SKM-1 (cell line): ENCODE data around the gene CCDC83.

ENCODE experiments used
- DNase-seq: peaks from one replicate; lab custom pipeline; 2025; ENCODE audit not compliant: unreplicated experiment; lab: John Stamatoyannopoulos, UW

The CCDC83 gene

DNA sequence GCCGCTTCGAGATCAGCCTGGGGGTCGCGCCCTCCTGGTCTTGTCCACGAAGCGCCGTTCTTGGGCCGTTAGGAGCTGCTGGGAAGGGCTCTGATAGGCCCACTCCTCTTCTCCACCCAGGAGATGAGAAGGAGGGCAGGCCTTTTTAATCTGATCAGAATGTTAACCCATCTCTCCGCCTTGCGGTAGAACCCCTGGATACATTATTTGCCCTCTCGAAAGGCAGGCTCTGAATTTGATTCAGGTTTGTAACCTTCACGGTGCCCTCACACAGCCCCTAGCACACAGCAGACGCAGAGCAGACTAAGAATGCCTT, at the start of gene CCDC83:
Gene CCDC83 (plus strand): TSS at position 43 of the 316 bp plus-strand sequence. CDS start 9,741 bp downstream, outside the sequence.
- no peak for DNase-seq

DNA sequence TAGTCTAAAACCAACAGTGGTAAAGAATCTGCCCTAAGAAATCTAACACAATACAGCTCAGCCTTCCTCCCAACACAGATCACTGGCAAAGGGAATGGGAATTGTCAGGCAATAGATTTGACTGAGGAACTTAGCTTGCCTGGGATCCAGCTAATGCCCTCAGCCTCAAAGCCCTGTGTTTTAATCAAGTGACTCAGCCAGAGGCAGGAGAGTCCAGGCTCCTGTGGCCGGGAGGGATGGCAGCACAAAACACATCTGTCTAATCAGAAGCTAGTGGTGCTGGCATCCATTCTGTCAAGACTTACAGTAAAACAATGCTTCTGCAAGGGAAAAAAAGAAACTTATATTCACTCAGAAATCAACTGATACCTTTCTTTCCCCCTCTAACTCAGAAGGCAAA, 49.8 kb upstream of the CCDC83 start:
- DNase-seq, result no peak

- DNase-seq, result no peak
Measured at GRCh38 chr11:85806016-85806415, 49.2 kb upstream of the CCDC83 start.

DNA sequence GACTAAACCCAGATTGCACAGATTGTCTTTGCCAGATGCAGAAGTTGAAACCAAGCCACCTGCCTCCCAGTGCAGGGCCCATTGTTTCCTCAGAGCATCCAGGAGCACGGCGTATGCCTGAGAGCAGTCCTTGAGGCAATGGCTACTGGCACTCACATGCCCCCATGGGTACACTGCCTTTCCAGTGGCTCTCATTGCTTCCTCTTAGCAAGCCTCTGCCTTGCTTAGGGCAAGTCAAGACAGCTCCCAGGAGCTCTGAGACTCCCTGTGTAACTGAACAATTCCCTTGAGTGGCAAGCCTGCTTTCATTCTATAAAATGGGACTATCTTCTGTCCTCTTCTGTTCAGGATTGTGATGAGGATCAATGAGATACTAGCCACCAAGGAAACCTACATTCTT, 48.3 kb upstream of the CCDC83 start:
- DNase-seq, result no peak

GRCh38 chr11:85809191-85809590, 46.0 kb upstream of the CCDC83 start:
- no peak for DNase-seq

DNA sequence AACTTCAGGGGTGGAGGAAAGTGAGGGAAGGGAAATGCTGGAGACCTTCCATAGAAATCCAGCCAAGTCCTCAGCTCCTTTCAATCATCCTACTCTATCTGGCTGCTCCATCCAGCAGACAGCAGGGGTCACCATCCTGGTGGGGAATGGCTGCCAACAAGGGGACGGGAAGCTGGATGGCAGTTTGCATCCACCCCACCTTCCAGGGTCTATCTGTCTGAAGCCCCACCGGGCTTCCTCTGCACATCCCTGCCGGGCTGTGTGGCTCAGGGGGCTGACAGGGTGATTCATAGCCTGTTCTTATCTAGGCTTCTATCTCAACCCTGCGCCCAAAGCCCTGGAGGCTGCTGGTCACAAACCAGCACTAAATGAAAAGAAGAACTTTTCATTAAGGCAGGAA, 45.3 kb upstream of the CCDC83 start:
- DNase-seq, result no peak

- DNase-seq, result no peak
Measured at GRCh38 chr11:85810521-85810870, 44.7 kb upstream of the CCDC83 start.

DNA sequence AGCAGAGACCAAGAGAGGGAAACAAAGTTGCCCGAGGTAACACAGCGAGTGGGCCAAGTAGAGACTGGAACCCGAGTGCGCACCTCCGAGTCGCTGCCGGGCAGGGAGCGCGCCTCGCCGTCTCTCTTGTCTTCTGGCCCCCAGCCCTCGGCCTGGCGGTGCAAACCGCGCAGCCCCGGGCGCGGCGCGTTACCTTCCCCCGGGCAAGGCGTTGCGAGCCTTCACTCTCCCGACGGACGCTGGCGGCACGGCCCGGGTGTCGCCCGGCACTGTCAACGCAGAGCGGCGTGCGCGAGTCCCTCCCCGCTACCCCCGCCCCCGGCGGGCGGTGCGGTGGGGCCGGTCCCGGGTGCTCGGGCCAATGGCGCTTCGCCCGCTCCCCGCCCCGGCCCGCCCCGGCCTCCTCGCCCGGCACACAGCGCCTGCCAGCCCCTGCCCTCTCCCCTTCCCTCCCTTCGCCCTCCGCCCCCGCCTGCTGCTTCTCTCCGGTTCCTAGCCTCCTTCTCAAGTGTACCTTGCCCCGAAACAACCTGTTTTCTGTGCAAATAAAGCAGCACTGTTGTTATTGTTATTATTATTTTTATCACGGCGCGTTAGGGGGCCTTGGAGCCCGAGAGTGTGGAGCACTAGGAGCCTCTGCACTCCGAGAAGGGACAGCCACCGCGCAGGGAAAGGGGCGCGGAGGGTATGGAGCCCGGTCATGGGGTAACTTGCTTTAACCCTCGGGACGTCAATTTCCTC, 44.1 kb upstream of the CCDC83 start, which contains the start of gene SYTL2:
Gene SYTL2 (minus strand): TSS at position 271 of the 741 bp plus-strand sequence. CDS start 53,416 bp downstream, outside the sequence.
- DNase-seq, result peak; percentile 40

- no peak for DNase-seq
Measured at GRCh38 chr11:85811624-85812023, 43.6 kb upstream of the CCDC83 start.

- no peak for DNase-seq
Measured at GRCh38 chr11:85813721-85814120, 41.5 kb upstream of the CCDC83 start.

GRCh38 chr11:85815186-85815931, 39.8 kb upstream of the CCDC83 start:
- no peak for DNase-seq

DNA sequence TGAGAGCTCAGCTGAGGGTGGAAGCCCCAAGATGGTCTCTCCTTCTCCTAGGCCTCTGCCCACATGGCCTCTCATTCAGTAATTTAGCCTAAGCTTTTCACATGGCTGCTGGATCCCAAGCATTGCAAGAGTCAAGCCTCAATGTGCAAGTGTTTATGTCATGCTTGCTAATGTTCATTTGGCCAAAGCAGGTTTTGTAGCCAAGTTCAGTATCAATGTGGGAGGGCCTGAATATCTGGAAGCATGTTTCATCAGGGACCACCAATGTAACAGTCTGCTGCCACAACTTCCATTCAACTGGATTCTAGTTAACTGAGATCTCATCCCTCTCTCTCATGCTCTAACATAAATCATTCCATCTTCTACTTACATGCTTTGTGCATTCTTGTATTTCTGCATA, 35.7 kb upstream of the CCDC83 start:
- DNase-seq, result no peak

- DNase-seq, result no peak
Measured at GRCh38 chr11:85821636-85822035, 33.5 kb upstream of the CCDC83 start.

DNA sequence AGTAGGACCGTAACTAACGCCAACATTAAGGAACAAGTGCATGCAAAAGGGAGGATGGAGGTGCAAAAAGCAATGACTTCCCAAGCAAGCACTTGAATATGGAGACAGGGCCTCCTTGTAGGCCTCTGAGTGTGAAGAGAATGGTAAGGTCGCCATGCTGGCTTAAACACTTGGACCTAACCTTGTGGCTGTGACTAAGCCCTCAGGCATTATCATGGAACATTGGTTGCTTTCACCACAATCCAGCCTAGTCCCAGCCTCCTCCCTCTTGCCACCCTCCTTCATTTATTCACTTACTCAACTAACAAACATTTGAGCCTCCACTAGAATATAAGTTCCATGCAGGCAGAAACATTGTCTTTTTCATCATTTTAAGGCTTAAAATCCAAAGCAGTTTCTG, 32.4 kb upstream of the CCDC83 start:
- DNase-seq, result no peak

DNA sequence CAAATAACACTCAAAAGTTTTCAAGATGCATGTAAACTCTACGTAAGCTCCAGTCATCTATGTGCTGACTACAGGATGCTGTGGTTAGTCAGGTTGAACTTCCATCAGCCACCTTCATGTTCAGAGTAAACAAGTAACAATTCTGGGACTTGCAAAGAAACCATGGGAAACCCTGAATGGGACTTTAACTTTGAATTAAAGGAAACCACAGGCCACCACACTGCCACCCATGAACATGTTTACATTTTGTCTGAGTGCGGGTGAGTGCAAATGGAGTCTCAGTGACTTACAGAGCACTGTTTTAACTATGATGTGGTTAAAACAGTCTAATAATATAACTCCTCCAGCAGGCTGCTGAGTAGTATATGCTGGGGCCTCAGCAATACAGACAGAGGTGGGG, 31.4 kb upstream of the CCDC83 start:
- no peak for DNase-seq

DNA sequence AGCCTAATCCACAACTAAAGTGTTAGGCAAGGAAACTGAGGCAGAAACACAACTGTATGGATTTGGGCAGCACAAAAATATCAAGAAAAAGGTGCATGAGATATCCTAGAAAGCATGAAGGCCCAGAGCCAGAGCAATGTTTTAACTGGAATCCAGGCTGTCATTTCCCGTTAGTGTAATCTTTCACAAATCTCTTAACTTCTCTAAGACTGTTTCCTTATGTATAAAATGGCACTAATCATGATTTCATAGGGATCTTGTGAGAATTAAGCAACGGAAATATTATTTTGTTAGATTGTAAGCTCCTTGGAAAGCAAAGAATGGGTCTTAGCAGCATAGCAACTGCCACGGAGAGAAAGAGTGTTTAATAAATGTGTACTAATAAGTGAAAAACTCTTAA, 29.6 kb upstream of the CCDC83 start:
- DNase-seq, result no peak

DNA sequence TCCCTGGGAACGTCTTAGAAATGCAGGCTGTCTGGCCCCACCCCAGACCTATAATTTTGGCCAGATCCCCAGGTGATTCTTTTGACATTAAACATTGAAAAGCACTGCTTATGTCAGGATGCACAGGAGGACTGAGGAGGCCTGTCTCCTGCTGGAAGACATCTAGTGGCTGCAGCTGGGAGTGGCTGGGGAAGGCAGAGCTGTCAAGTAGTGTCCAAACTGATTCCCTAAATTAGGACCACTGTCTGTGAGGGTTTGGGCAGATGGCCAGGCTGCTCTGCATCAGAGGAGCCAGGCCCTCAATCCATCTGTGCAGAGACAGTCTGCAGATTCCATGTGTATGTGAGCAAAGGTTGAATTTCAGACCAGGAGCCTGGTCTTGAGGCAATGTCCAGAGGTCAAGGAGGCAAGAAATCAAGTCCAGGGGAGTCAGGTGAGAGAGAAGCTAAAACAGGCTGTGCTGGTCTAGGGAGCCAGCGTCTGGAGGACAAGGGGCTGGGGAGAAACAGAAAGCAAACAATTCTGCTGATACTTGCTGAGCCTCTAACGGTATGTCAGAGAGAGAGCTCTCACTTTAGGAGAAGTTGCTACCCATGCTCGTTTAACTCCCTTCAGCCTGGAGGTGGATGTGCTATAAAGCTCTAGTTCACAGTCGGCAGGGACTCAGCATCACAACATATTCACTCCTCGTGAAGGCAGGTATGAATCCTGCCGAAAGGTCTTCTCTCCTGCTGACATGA, 28.9 kb upstream of the CCDC83 start:
- no peak for DNase-seq

- no peak for DNase-seq
Measured at GRCh38 chr11:85827748-85828639, 27.2 kb upstream of the CCDC83 start.

GRCh38 chr11:85828640-85828978, 26.6 kb upstream of the CCDC83 start:
- no peak for DNase-seq

- no peak for DNase-seq
Measured at GRCh38 chr11:85829172-85829571, 26.0 kb upstream of the CCDC83 start.

DNA sequence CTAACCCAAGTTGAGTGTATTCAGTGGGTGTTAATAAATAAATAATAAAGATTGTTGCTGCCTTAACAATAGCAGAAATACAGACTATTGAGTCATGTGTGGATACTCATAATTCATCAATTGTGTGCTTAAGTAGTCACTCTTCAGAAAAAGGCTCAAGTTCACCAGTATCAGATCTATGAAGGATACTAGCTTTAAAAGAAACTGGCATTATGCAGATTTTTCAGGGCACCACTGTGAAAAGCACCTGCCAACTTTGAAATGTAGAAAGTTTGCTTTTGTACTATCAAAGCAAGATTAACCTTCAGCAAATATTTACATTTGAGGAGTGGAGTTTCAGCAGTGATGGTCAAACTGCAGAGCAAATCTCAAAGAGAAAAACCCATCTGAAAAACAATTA, 24.1 kb upstream of the CCDC83 start:
- DNase-seq, result no peak
